Measurements from ENCODE around the gene RCBTB2. TPM values are rescaled to one million over a fixed set of nuclear protein-coding genes. Genes with fewer than 3 reads are reported as not detected.

Gene RCBTB2
- total and polyA plus RNA-seq, 10 donors = 6.7 to 19.6 (median 14.8) TPM

DNA sequence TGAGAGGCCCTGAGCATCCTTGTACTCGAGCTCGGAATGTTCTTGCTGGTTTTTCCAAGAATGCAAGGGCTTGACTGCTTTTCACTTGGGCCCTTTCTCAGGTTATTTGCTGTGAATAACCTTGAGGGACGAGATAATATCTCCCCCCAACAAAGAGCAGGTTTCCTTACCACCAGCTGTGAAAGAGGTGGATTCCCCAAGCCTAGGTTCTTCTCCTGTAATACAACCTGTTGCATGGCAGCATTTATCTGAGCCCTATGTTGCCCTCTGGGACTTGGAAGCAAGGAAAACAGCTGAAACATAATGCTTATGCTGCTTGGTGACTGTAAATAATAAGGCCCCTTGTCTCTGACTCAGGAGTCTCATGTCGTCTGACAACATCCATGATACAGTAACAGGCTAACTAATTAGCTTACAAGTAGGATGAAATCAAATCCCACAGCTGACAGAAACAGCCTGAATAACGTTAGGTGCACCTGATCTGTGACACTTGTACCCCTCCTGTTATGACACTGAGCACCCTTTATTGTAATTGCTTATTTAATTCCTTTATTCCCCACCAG lies 43.6 kb upstream of the RCBTB2 start:
- intact Hi-C loops (cut with DNase I; ENCODE audit: low total_unique reads) = loop anchor here (10.0 kb wide), 1 partner anchor 452 kb away; no protein-coding TSS in a partner anchor
- peaks cover 22 to 84% (median 57%) of the 10 kb centered on the region in 6 donors for H3K4me1 ChIP-seq
- no peak overlapping the region for H3K4me3 ChIP-seq
- TF ChIP-seq POLR2A (IDR thresholded peaks at IDR 0.05) = no peak
- TF ChIP-seq POLR2AphosphoS5 (IDR thresholded peaks at IDR 0.05) = no peak
- TF ChIP-seq, protein P1, sequence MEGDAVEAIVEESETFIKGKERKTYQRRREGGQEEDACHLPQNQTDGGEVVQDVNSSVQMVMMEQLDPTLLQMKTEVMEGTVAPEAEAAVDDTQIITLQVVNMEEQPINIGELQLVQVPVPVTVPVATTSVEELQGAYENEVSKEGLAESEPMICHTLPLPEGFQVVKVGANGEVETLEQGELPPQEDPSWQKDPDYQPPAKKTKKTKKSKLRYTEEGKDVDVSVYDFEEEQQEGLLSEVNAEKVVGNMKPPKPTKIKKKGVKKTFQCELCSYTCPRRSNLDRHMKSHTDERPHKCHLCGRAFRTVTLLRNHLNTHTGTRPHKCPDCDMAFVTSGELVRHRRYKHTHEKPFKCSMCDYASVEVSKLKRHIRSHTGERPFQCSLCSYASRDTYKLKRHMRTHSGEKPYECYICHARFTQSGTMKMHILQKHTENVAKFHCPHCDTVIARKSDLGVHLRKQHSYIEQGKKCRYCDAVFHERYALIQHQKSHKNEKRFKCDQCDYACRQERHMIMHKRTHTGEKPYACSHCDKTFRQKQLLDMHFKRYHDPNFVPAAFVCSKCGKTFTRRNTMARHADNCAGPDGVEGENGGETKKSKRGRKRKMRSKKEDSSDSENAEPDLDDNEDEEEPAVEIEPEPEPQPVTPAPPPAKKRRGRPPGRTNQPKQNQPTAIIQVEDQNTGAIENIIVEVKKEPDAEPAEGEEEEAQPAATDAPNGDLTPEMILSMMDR (IDR thresholded peaks at IDR 0.05 in 8 of 11, conservative IDR thresholded peaks at IDR 0.05 in 3 of 11) = no peak
- no peak for DNase-seq
- H3K9me3 ChIP-seq = no peaks in the 10 kb centered on the region
- 80 to 93% (median 89%) methylated on average over 5 of the region's 5 CpGs for WGBS, 5 donors
- H3K27me3 ChIP-seq (replicated peaks in 1 of 7) = peaks cover 0 to 36% (median 0%) of the 10 kb centered on the region in 7 donors
- no peaks in the 10 kb centered on the region for H3K36me3 ChIP-seq
- H3K27ac ChIP-seq = no peak overlapping the region

DNA sequence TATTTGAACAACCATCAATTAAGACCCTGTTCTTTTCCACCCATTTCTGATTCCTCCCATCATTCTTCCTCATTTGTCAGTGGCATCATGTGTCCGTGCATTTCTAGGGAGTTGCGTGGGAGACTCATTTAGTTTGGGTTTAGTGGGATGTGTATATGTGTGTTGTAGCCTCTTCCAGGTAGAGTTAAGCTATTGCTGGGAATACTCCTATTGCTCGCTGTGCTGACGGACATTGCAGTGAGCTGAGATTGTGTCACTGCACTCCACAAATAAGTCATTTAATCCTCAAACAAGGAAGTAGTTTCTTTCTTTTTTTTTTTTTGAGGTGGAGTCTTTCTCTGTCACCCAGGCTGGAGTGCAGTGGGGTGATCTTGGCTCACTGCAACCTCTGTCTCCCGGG lies 42.2 kb upstream of the RCBTB2 start:
- no peak for TF ChIP-seq POLR2A (IDR thresholded peaks at IDR 0.05)
- TF ChIP-seq, protein P1 (IDR thresholded peaks at IDR 0.05 in 8 of 11, conservative IDR thresholded peaks at IDR 0.05 in 3 of 11) = no peak
- TF ChIP-seq POLR2AphosphoS5 (IDR thresholded peaks at IDR 0.05) = no peak
- Histone ChIP-seq H3K27me3 (replicated peaks in 1 of 7) (peaks cover 0 to 43% (median 0%) of the 10 kb centered on the region in 7 donors), H3K27ac (peak overlapping the region in 5 of 8 donors; percentile 22 to 96 (median 85)), H3K36me3 (no peaks in the 10 kb centered on the region), H3K4me3 (no peak overlapping the region), H3K4me1 (peaks cover 29 to 91% (median 67%) of the 10 kb centered on the region in 6 donors), H3K9me3 (no peaks in the 10 kb centered on the region)
- WGBS, 5 donors = 70 to 84% (median 76%) methylated on average over 5 of the region's 5 CpGs
- DNase-seq = no peak
- intact Hi-C loops (cut with DNase I; ENCODE audit: low total_unique reads) = loop anchor here (10.0 kb wide), 1 partner anchor 450 kb away; no protein-coding TSS in a partner anchor

DNA sequence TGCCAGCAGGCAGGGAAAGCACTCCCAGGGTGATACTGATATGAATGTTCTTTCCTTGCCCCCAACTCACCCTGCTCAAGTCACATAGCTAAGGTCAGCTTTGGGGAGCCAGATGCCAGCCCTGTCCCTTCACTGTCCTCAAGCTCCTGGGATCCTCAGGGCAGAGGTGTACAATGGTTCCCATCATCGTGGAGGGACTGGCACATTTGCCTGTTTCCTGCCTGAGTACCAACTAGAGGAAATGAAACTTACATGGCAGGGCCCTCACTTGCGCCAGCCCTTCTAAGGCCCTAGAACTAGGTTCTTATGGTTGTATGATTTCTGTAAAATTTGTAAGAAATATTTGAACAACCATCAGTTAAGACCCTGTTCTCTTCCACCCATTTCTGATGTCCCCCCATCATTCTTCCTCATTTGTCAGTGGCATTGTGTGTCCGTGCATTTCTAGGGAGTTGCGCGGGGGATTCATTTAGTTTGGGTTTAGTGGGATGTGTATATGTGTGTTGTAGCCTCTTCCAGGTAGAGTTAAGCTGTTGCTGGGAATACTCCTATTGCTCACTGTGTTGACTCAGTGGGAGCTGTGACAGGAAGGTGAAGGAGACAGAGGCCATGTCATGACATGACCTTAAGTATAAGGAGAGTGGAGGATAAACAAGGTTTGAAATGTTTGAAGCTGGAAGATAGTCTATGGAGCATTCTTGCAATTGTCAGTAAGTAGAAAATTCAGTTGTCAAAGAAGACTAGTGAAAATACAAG lies 41.3 kb upstream of the RCBTB2 start:
- intact Hi-C loops (cut with DNase I; ENCODE audit: low total_unique reads) = loop anchor here (10.0 kb wide), 1 partner anchor 449 kb away; no protein-coding TSS in a partner anchor
- peak overlapping the region in 6 of 8 donors; percentile 32 to 96 (median 82) for H3K27ac ChIP-seq

More for the DNA sequence above, 41.3 kb upstream of the RCBTB2 start:
- Histone ChIP-seq H3K4me1 (peaks cover 25 to 91% (median 65%) of the 10 kb centered on the region in 6 donors), H3K36me3 (no peaks in the 10 kb centered on the region), H3K4me3 (no peak overlapping the region), H3K27me3 (replicated peaks in 1 of 7) (peaks cover 0 to 51% (median 0%) of the 10 kb centered on the region in 7 donors), H3K9me3 (no peaks in the 10 kb centered on the region)
- 73 to 82% (median 75%) methylated on average over 5 of the region's 5 CpGs for WGBS, 5 donors
- TF ChIP-seq POLR2AphosphoS5 (IDR thresholded peaks at IDR 0.05) (no peak), POLR2A (IDR thresholded peaks at IDR 0.05) (no peak)
- TF ChIP-seq, protein P1 (IDR thresholded peaks at IDR 0.05 in 8 of 11, conservative IDR thresholded peaks at IDR 0.05 in 3 of 11) = no peak
- DNase-seq = no peak

Data from spleen (tissue), 11 donors.